HG02571 (cell line): ENCODE results near the gene RNF113B.

ENCODE experiments used
- ATAC-seq: cut with Tn5 transposase; IDR thresholded peaks from one replicate; pipeline ENCODE4 v1.9.1; 2021; ENCODE audit warnings: mild to moderate bottlenecking, moderate library complexity; ENCODE audit not compliant: unreplicated experiment

Gene RNF113B

DNA sequence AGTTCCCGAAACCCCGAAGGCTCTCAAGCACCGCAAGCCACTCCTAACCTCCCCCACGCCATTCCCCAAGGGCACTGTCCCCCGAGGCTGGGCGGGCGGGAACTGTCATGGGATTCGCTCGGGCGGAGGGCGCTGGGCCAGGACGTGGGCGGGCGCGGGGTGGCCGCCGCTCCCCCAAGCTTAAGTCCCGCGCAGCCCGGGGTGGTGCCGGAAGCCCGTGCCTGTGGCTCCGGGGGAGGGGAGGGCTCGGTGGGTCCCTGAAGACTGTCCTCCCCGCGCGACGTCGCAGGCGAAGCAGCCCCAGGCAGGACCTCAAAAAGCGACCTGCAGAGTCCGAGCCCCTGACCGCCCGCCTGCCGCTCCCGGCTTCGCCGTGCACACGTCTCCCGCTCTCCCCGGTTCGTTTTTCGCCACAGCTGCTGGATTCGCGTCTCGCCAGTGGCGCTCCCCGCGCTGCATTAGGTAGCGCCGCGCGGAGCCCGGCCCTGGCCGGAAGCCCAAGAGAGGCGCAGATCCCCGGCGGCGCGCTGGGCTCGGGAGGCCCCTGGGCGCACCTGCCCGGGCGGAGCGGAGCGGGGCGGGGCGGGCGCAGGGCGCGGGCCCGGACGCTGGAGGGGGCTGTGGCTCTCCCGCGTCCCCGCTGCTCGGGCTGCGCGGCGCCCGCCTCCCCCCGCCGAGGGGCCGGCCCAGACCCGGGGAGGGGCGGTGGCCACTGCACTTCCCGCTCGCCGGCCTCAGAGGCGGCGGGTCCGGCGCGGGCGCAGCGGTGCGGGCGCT, 34.5 kb downstream of the RNF113B start, which contains the start of gene FARP1:
FARP1 (plus strand) TSS at position 715 of the 777 bp plus-strand sequence. CDS start 70,149 bp downstream, outside the sequence.
- peak; percentile 75 for ATAC-seq

DNA sequence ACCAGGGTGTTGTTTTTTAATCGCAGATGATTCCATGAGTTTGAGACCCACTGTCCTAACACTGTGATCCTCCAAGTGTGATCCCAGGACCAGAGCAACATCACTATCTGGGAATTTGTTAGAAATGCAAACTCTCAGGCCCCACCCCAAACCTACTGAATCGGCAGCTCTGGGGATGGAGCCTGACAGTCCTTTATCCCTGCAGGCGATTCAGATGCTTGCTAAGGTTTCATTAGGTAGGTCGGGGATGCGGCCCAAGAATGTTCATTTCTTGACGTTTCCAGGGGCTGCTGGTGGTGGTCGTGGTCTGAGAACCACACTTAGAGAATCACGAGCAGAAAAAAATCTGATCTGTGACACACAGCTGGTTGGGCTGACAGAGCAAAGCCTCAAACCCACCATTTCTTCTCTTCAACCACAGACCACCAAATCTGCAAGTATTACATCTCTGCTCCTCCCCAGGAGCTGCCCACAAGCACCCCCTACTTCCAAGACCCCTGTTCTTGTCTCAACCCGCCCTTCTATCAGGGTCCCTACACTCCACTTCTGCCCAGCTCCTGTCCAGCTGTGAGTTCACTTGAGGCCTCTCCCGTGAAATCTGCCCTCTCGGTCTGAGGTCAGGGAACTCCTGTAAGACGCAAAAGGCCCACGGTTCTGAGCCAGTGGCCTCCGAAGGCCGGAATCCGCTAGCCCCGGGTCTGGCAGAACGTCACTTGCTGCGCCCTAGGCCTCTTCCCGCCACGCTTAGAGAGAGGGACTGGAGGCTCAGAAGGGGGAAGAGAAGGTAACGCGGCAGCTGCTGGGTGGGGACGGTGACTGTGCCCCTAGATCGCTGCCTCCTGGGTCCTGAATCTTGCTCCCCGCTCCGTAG, 35.3 kb downstream of the RNF113B start:
- no peak for ATAC-seq

DNA sequence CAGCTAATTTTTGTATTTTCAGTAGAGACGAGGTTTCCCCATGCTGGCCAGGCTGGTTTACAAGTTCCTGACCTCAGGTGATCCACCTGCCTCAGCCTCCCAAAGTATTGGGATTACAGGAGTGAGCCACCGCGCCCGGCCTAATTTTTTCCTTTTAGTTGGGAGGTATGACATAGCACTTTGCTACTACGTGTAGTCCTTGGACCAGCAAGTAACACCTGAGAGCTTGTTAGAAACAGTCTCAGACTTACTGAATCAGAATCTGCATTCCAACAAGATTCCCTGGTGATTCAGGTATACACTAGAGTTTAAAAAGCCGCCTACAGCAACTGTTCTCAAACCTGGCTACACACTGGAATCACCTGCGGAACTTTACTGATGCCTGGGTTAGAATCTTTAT, 36.0 kb downstream of the RNF113B start:
- ATAC-seq = no peak

- no peak for ATAC-seq
Measured at GRCh38 chr13:98134901-98135300, 42.2 kb downstream of the RNF113B start.

DNA sequence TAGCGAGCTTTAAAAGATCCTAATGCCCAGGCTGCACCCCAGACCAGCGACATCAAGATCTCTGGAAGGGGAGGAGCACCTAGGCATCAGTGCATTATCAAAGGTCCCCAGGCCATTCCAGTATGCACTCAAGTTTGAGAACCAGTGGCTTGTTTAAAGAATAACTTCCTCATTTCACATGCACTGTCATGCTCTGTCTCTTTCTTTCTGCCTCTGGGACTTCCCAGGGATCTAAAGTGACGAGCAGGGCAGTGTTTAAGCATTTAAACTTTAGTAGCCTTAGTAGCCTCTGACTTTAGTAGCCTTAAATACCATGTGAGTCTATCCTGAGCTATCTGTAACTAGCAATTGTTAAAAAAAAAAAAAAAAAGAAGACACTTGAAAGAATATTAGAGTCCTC, 43.1 kb downstream of the RNF113B start:
- no peak for ATAC-seq

GRCh38 chr13:98129059-98129746, 47.9 kb downstream of the RNF113B start:
- no peak for ATAC-seq
